HepG2 (cell line): ENCODE results near the gene CDH12.

ENCODE experiments used
- GPBP1L1 ChIP-seq: sonication (generic); formaldehyde crosslinking; IDR thresholded peaks from 2 replicates; pipeline ENCODE4 v1.5.0; 2020; ENCODE audit warnings: mild to moderate bottlenecking, missing genetic modification reagents
- HNF4A ChIP-seq: sonication (generic); formaldehyde crosslinking; IDR thresholded peaks from 2 replicates; pipeline ENCODE4 v1.4.0; 2020; ENCODE audit warnings: missing genetic modification reagents
- JARID2 ChIP-seq: sonication (generic); formaldehyde crosslinking; IDR thresholded peaks from 2 replicates; pipeline ENCODE4 v1.8.1; 2023; ENCODE audit warnings: missing genetic modification reagents, inconsistent platforms; ENCODE audit not compliant: insufficient replicate concordance
- MAFK ChIP-seq, 2 experiments: IDR thresholded peaks in 1 of 2; conservative IDR thresholded peaks in 1 of 2; 2 replicates each; pipeline ENCODE4 v1.6.1; 2011; ENCODE audit warnings: improper control_type of control experiment in 2 of 2, low read length in 2 of 2
- PLRG1 ChIP-seq: fragments of 450-650 bp; conservative IDR thresholded peaks from 2 replicates; pipeline ENCODE4 v1.6.1; 2016
- POLR2A ChIP-seq, 2 experiments: IDR thresholded peaks; 2 replicates each; pipeline ENCODE4 v1.6.1; 2011; ENCODE audit warnings: low read depth in 2 of 2, low read length in 2 of 2, mild to moderate bottlenecking in 1 of 2, moderate library complexity in 1 of 2; ENCODE audit not compliant: insufficient read depth in 1 of 2
- RELA ChIP-seq: sonication (generic); formaldehyde crosslinking; IDR thresholded peaks from 2 replicates; pipeline ENCODE4 v1.4.0; 2020; ENCODE audit warnings: missing genetic modification reagents
- SRF ChIP-seq: IDR thresholded peaks from 2 replicates; pipeline ENCODE4 v1.6.1; 2011; ENCODE audit warnings: mild to moderate bottlenecking, low read depth, low read length, moderate library complexity
- TRIM24 ChIP-seq: sonication (generic); formaldehyde crosslinking; IDR thresholded peaks from 2 replicates; pipeline ENCODE4 v1.8.0; 2022; ENCODE audit warnings: mild to moderate bottlenecking, missing genetic modification reagents
- ZFX ChIP-seq: sonication (generic); formaldehyde crosslinking; IDR thresholded peaks from 2 replicates; pipeline ENCODE4 v1.4.0; 2020; ENCODE audit warnings: mild to moderate bottlenecking, low read depth, missing genetic modification reagents, moderate library complexity
- ZNF552 ChIP-seq: sonication (generic); formaldehyde crosslinking; IDR thresholded peaks from 2 replicates; pipeline ENCODE4 v1.9.0; 2022; ENCODE audit warnings: missing genetic modification reagents, mild to moderate bottlenecking, borderline replicate concordance
- ZNF773 ChIP-seq: sonication (generic); formaldehyde crosslinking; IDR thresholded peaks from 2 replicates; pipeline ENCODE4 v1.4.0; 2020; ENCODE audit warnings: missing genetic modification reagents, borderline replicate concordance
- TF ChIP-seq, protein P1 (sequence below): sonication (generic); formaldehyde crosslinking; IDR thresholded peaks from 2 replicates; pipeline ENCODE4 v1.5.0; 2020; ENCODE audit warnings: missing genetic modification reagents

GRCh38 chr5:21701317-21701716 lies 1151.8 kb downstream of the CDH12 start:
- TF ChIP-seq HNF4A (CRISPR knock-in tag) (no peak), TRIM24 (CRISPR knock-in tag) (no peak), ZNF773 (no peak), SRF (no peak), GPBP1L1 (no peak), POLR2A (IDR thresholded peaks at IDR 0.05; ENCODE audit: insufficient read depth in 1 of 2, low read depth in 2 of 2, low read length in 2 of 2) (no peak), PLRG1 (no peak), JARID2 (CRISPR knock-in tag) (no peak), ZFX (CRISPR knock-in tag) (no peak), MAFK (conservative IDR thresholded peaks at IDR 0.05 in 1 of 2, IDR thresholded peaks at IDR 0.05 in 1 of 2; ENCODE audit: low read length in 2 of 2) (no peak), RELA (CRISPR knock-in tag) (no peak), ZNF552 (CRISPR knock-in tag) (no peak)
- TF ChIP-seq, protein P1, sequence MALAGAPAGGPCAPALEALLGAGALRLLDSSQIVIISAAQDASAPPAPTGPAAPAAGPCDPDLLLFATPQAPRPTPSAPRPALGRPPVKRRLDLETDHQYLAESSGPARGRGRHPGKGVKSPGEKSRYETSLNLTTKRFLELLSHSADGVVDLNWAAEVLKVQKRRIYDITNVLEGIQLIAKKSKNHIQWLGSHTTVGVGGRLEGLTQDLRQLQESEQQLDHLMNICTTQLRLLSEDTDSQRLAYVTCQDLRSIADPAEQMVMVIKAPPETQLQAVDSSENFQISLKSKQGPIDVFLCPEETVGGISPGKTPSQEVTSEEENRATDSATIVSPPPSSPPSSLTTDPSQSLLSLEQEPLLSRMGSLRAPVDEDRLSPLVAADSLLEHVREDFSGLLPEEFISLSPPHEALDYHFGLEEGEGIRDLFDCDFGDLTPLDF (CRISPR knock-in tag), result no peak
